GM23338 (cell line): ENCODE data around the gene RIPPLY2. TPM values are rescaled to one million over a fixed set of nuclear protein-coding genes. Genes with fewer than 3 reads are reported as not detected.

Experiments used
- ATAC-seq: fragments of 200-7000 bp; cut with Tn5 transposase; 3 replicates; pipeline ENCODE4 v1.9.1; 2020
- DNase-seq: peaks from one replicate; pipeline ENCODE4 v3.0.0-alpha.2; 2015; ENCODE audit warnings: low spot score
- H2AFZ ChIP-seq: fragments of 200-600 bp; sonication (generic); 2 replicates; pipeline ENCODE4 v1.8.0; 2016; ENCODE audit warnings: antibody characterized with exemption, mild to moderate bottlenecking, moderate library complexity
- H3F3A ChIP-seq: fragments of 200-600 bp; sonication (generic); replicated peaks from 2 replicates; pipeline ENCODE4 v1.8.0; 2017; ENCODE audit warnings: antibody characterized with exemption, mixed run types, low read depth
- H3K27ac ChIP-seq: fragments of 200-600 bp; sonication (generic); 2 replicates; pipeline ENCODE4 v1.6.1; 2016; ENCODE audit warnings: low read depth
- H3K27me3 ChIP-seq: fragments of 200-600 bp; sonication (generic); 2 replicates; pipeline ENCODE4 v1.8.0; 2016; ENCODE audit warnings: mild to moderate bottlenecking, mixed run types, moderate library complexity; ENCODE audit not compliant: insufficient read depth
- H3K36me3 ChIP-seq: fragments of 200-600 bp; sonication (generic); 2 replicates; pipeline ENCODE4 v1.8.0; 2016; ENCODE audit warnings: mild to moderate bottlenecking; ENCODE audit not compliant: insufficient read depth
- H3K4me1 ChIP-seq: fragments of 200-600 bp; sonication (generic); 2 replicates; pipeline ENCODE4 v1.8.0; 2016; ENCODE audit warnings: mild to moderate bottlenecking, moderate library complexity; ENCODE audit not compliant: insufficient read depth
- H3K4me2 ChIP-seq: fragments of 200-600 bp; sonication (generic); 2 replicates; pipeline ENCODE4 v1.7.1; 2017; ENCODE audit warnings: mixed run types
- H3K4me3 ChIP-seq: fragments of 200-600 bp; sonication (generic); 2 replicates; pipeline ENCODE4 v1.6.1; 2016; ENCODE audit warnings: mixed run types
- H3K79me2 ChIP-seq: fragments of 200-600 bp; sonication (generic); replicated peaks from 2 replicates; pipeline ENCODE4 v1.8.0; 2017; ENCODE audit warnings: mild to moderate bottlenecking; ENCODE audit not compliant: insufficient read depth
- H3K9me2 ChIP-seq: fragments of 200-600 bp; sonication (generic); 2 replicates; pipeline ENCODE4 v1.8.0; 2017; ENCODE audit not compliant: insufficient read depth
- H4K20me1 ChIP-seq: fragments of 200-600 bp; sonication (generic); replicated peaks from 2 replicates; pipeline ENCODE4 v1.8.0; 2017; ENCODE audit warnings: mild to moderate bottlenecking; ENCODE audit not compliant: insufficient read depth
- H3K27ac Mint-ChIP-seq: 2 replicates; pipeline ENCODE4 v1.8.0; 2020; ENCODE audit warnings: inconsistent platforms, mild to moderate bottlenecking, moderate library complexity, mixed read lengths
- H3K27me3 Mint-ChIP-seq: 3 replicates; pipeline ENCODE4 v1.8.0; 2022; ENCODE audit warnings: low read depth, mild to moderate bottlenecking, moderate library complexity, mixed read lengths, inconsistent platforms; ENCODE audit not compliant: insufficient read depth, poor library complexity
- H3K36me3 Mint-ChIP-seq: 3 replicates; pipeline ENCODE4 v1.8.0; 2021; ENCODE audit warnings: low read depth, mild to moderate bottlenecking, inconsistent platforms, moderate library complexity, mixed read lengths
- H3K4me1 Mint-ChIP-seq: 3 replicates; pipeline ENCODE4 v1.8.0; 2020; ENCODE audit warnings: mild to moderate bottlenecking, inconsistent platforms, mixed read lengths
- H3K4me3 Mint-ChIP-seq: 3 replicates; pipeline ENCODE4 v1.8.0; 2021; ENCODE audit warnings: moderate library complexity, mild to moderate bottlenecking, inconsistent platforms, mixed read lengths
- H3K9me3 Mint-ChIP-seq: 3 replicates; pipeline ENCODE4 v1.8.0; 2020; ENCODE audit warnings: moderate library complexity, mild to moderate bottlenecking, inconsistent platforms, mixed read lengths
- CREB1 ChIP-seq: fragments of 250-450 bp; sonication (Bioruptor Pico); IDR thresholded peaks from 2 replicates; pipeline ENCODE4 v1.5.0; 2020; ENCODE audit warnings: low read depth, mild to moderate bottlenecking, moderate library complexity
- EZH2phosphoT487 ChIP-seq: fragments of 200-600 bp; sonication (generic); IDR thresholded peaks from one replicate; pipeline ENCODE4 v1.8.1; 2018; ENCODE audit warnings: antibody characterized with exemption; ENCODE audit not compliant: unreplicated experiment
- JUNB ChIP-seq: IDR thresholded peaks from one replicate; pipeline ENCODE4 v1.6.1; 2016; ENCODE audit warnings: antibody characterized with exemption; ENCODE audit not compliant: unreplicated experiment
- NANOG ChIP-seq: IDR thresholded peaks from 2 replicates; pipeline ENCODE4 v1.6.1; 2016; ENCODE audit warnings: antibody characterized with exemption, borderline replicate concordance
- POLR2AphosphoS5 ChIP-seq: IDR thresholded peaks from 2 replicates; pipeline ENCODE4 v1.6.1; 2016; ENCODE audit warnings: antibody characterized with exemption, low read depth
- STAT1 ChIP-seq: IDR thresholded peaks from one replicate; pipeline ENCODE4 v1.6.1; 2016; ENCODE audit warnings: antibody characterized with exemption; ENCODE audit not compliant: unreplicated experiment
- ZNF114 ChIP-seq: fragments of 250-450 bp; sonication (Bioruptor Pico); IDR thresholded peaks from 2 replicates; pipeline ENCODE4 v1.5.0; 2020; ENCODE audit warnings: mild to moderate bottlenecking, moderate library complexity
- polyA plus RNA-seq: library from polyadenylated mRNA; unstranded; fragments of >200 nt; fragmentation: Nextera tagmentation; extraction: Ambion mirVana; gene quantifications from 2 replicates; pipeline ENCODE4 v1.2.1, GENCODE V29; 2016
- total RNA-seq: library from RNA; depleted of rRNA; stranded (reverse); fragments of >200 nt; shearing (Covaris generic); gene quantifications from 2 replicates; pipeline ENCODE4 v1.2.3, GENCODE V29; 2014
- TF ChIP-seq, protein P1 (sequence below): fragments of 250-450 bp; sonication (Bioruptor Pico); IDR thresholded peaks from 2 replicates; pipeline ENCODE4 v1.5.0; 2020; ENCODE audit warnings: mild to moderate bottlenecking, moderate library complexity
- TF ChIP-seq, protein P2 (sequence below): IDR thresholded peaks from 2 replicates; pipeline ENCODE4 v1.6.1; 2016; ENCODE audit warnings: antibody characterized with exemption

The RIPPLY2 gene
- total and polyA plus RNA-seq, 2 experiments from 2014 or later: 3.4 to 4.0 TPM

DNA sequence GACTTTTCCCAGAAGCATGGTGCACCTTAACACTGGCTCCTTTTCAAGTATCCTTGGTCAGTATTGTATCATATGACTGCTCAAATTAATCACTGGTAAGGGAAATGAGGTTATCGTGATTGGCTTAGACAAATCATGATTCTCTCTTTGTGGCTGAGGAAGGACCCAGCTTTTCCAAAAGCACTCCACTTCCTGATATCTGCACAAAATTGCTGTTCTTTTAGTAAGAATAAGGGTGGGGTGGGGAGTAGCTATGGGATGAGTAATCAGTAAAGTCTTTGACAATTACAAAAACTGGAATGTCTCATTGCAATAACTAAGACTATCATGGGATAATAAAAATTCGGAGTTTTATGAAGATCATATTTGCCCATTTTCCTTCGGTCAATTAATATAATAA, 9.0 kb upstream of the RIPPLY2 start (continued):
- TF ChIP-seq, protein P1, sequence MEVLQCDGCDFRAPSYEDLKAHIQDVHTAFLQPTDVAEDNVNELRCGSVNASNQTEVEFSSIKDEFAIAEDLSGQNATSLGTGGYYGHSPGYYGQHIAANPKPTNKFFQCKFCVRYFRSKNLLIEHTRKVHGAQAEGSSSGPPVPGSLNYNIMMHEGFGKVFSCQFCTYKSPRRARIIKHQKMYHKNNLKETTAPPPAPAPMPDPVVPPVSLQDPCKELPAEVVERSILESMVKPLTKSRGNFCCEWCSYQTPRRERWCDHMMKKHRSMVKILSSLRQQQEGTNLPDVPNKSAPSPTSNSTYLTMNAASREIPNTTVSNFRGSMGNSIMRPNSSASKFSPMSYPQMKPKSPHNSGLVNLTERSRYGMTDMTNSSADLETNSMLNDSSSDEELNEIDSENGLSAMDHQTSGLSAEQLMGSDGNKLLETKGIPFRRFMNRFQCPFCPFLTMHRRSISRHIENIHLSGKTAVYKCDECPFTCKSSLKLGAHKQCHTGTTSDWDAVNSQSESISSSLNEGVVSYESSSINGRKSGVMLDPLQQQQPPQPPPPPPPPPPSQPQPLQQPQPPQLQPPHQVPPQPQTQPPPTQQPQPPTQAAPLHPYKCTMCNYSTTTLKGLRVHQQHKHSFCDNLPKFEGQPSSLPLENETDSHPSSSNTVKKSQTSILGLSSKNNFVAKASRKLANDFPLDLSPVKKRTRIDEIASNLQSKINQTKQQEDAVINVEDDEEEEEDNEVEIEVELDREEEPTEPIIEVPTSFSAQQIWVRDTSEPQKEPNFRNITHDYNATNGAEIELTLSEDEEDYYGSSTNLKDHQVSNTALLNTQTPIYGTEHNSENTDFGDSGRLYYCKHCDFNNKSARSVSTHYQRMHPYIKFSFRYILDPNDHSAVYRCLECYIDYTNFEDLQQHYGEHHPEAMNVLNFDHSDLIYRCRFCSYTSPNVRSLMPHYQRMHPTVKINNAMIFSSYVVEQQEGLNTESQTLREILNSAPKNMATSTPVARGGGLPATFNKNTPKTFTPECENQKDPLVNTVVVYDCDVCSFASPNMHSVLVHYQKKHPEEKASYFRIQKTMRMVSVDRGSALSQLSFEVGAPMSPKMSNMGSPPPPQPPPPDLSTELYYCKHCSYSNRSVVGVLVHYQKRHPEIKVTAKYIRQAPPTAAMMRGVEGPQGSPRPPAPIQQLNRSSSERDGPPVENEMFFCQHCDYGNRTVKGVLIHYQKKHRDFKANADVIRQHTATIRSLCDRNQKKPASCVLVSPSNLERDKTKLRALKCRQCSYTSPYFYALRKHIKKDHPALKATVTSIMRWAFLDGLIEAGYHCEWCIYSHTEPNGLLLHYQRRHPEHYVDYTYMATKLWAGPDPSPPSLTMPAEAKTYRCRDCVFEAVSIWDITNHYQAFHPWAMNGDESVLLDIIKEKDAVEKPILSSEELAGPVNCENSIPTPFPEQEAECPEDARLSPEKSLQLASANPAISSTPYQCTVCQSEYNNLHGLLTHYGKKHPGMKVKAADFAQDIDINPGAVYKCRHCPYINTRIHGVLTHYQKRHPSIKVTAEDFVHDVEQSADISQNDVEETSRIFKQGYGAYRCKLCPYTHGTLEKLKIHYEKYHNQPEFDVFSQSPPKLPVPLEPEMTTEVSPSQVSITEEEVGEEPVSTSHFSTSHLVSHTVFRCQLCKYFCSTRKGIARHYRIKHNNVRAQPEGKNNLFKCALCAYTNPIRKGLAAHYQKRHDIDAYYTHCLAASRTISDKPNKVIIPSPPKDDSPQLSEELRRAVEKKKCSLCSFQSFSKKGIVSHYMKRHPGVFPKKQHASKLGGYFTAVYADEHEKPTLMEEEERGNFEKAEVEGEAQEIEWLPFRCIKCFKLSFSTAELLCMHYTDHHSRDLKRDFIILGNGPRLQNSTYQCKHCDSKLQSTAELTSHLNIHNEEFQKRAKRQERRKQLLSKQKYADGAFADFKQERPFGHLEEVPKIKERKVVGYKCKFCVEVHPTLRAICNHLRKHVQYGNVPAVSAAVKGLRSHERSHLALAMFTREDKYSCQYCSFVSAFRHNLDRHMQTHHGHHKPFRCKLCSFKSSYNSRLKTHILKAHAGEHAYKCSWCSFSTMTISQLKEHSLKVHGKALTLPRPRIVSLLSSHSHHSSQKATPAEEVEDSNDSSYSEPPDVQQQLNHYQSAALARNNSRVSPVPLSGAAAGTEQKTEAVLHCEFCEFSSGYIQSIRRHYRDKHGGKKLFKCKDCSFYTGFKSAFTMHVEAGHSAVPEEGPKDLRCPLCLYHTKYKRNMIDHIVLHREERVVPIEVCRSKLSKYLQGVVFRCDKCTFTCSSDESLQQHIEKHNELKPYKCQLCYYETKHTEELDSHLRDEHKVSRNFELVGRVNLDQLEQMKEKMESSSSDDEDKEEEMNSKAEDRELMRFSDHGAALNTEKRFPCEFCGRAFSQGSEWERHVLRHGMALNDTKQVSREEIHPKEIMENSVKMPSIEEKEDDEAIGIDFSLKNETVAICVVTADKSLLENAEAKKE (CRISPR knock-in tag): no peak
- no peak for TF ChIP-seq STAT1

DNA sequence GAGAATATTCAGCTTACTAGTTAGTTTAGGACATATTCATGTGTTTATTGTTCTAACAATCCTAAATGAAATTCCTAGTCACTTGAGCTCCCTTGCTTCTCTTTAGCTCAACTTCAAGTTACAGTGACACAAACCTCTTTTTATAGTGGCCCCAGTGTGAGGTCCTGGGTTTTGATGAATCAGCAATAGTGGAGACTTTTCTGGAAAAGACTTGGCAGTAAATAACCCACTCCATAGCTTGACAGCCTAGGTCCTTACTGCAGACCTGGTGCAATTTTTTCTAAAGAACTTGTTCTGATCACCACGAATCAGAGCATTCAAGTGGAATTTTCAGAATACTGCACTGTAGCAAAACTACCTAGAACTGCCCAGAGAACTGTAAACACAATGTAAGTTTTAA, 6.9 kb upstream of the RIPPLY2 start:
- Histone ChIP-seq H3F3A (no peaks in the 10 kb centered on the region), H3K79me2 (no peaks in the 10 kb centered on the region), H2AFZ (peak overlapping the region; percentile 6; the same call in 1 of the 2 replicates), H3K36me3 (no peaks in the 10 kb centered on the region; the same call in 1 of the 2 replicates), H3K4me3 (no peak overlapping the region), H3K9me2 (no peaks in the 10 kb centered on the region), H3K4me1 (no peaks in the 10 kb centered on the region), H3K27ac (no peak overlapping the region), H3K4me2 (no peak overlapping the region), H4K20me1 (no peaks in the 10 kb centered on the region), H3K27me3 (peaks cover under 1% of the 10 kb centered on the region; the same call in 1 of the 2 replicates)
- no peak for ATAC-seq
- no peak for DNase-seq
- Mint-ChIP-seq H3K36me3 (no peaks in the 10 kb centered on the region), H3K27ac (no peak overlapping the region), H3K4me3 (no peak overlapping the region), H3K9me3 (peaks cover 2% of the 10 kb centered on the region; the same call in 1 of the 3 replicates), H3K27me3 (peaks cover 2% of the 10 kb centered on the region), H3K4me1 (peaks cover 3% of the 10 kb centered on the region; the same call in 1 of the 3 replicates)
- TF ChIP-seq EZH2phosphoT487 (no peak), CREB1 (CRISPR knock-in tag) (no peak), ZNF114 (CRISPR knock-in tag) (no peak), NANOG (no peak), JUNB (no peak), POLR2AphosphoS5 (no peak)
- TF ChIP-seq, protein P1 (CRISPR knock-in tag): no peak
- TF ChIP-seq, protein P2, sequence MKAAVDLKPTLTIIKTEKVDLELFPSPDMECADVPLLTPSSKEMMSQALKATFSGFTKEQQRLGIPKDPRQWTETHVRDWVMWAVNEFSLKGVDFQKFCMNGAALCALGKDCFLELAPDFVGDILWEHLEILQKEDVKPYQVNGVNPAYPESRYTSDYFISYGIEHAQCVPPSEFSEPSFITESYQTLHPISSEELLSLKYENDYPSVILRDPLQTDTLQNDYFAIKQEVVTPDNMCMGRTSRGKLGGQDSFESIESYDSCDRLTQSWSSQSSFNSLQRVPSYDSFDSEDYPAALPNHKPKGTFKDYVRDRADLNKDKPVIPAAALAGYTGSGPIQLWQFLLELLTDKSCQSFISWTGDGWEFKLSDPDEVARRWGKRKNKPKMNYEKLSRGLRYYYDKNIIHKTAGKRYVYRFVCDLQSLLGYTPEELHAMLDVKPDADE: no peak
